Stimulated activated naive B cell treated with anti-CD40 and anti-IgM and Interleukin-4, amounts not matched to agents 10 μg/mL and 1 μg/mL and 100 μg/mL, for 72 hours (primary cell): ENCODE measurements around the gene DKK3.

Experiments used
- ATAC-seq, 2 donors: fragments of 150-1000 bp; cut with Tn5 transposase; replicated peaks; 2 replicates each; pipeline ENCODE4 v1.10.0; 2021; ENCODE audit warnings: moderate library complexity in 1 of 2
- DNase-seq: peaks from one replicate; pipeline ENCODE4 v3.0.0; 2021
- H3K27ac Mint-ChIP-seq: one replicate; pipeline ENCODE4 v1.8.0; 2022; ENCODE audit warnings: mild to moderate bottlenecking, mixed read lengths
- H3K27me3 Mint-ChIP-seq, 2 donors: one replicate each; pipeline ENCODE4 v1.8.0; 2022; ENCODE audit warnings: mixed read lengths in 2 of 2
- H3K36me3 Mint-ChIP-seq, 2 donors: one replicate each; pipeline ENCODE4 v1.8.0; 2022; ENCODE audit warnings: mixed read lengths in 2 of 2, mild to moderate bottlenecking in 1 of 2
- H3K4me1 Mint-ChIP-seq, 2 donors: one replicate each; pipeline ENCODE4 v1.8.0; 2022; ENCODE audit warnings: mixed read lengths in 2 of 2, mild to moderate bottlenecking in 1 of 2
- H3K4me3 Mint-ChIP-seq, 2 donors: one replicate each; pipeline ENCODE4 v1.8.0; 2022; ENCODE audit warnings: mild to moderate bottlenecking in 2 of 2, mixed read lengths in 2 of 2, moderate library complexity in 1 of 2
- H3K9me3 Mint-ChIP-seq, 2 donors: one replicate each; pipeline ENCODE4 v1.8.0; 2022; ENCODE audit warnings: mixed read lengths in 2 of 2, mild to moderate bottlenecking in 1 of 2

The DKK3 gene

GRCh38 chr11:12003336-12003735 is 5.1 kb downstream of the DKK3 start:
- H3K27me3 Mint-ChIP-seq: peaks cover 45 to 50% of the 10 kb centered on the region in 2 donors

GRCh38 chr11:12001186-12001585 is 7.2 kb downstream of the DKK3 start:
- DNase-seq: no peak
- no peak overlapping the region for H3K4me3 Mint-ChIP-seq
- H3K4me1 Mint-ChIP-seq: peaks cover 0 to 2% of the 10 kb centered on the region in 2 donors
- ATAC-seq: no peak
- H3K36me3 Mint-ChIP-seq: no peaks in the 10 kb centered on the region
- peaks cover 32 to 38% of the 10 kb centered on the region in 2 donors for H3K27me3 Mint-ChIP-seq
- no peak overlapping the region for H3K27ac Mint-ChIP-seq
- H3K9me3 Mint-ChIP-seq: no peaks in the 10 kb centered on the region

More at GRCh38 chr11:12003336-12003735, 5.1 kb downstream of the DKK3 start:
- DNase-seq: no peak
- Mint-ChIP-seq H3K9me3 (no peaks in the 10 kb centered on the region), H3K4me1 (peaks cover 2 to 6% of the 10 kb centered on the region in 2 donors), H3K27ac (no peak overlapping the region), H3K36me3 (no peaks in the 10 kb centered on the region), H3K4me3 (no peak overlapping the region)
- no peak for ATAC-seq

GRCh38 chr11:11998091-11998781 is 10.2 kb downstream of the DKK3 start:
- H3K4me1 Mint-ChIP-seq: peaks cover 0 to 2% of the 10 kb centered on the region in 2 donors
- no peak overlapping the region for H3K27ac Mint-ChIP-seq
- no peaks in the 10 kb centered on the region for H3K36me3 Mint-ChIP-seq
- H3K4me3 Mint-ChIP-seq: no peak overlapping the region
- DNase-seq: no peak
- peaks cover 17 to 20% of the 10 kb centered on the region in 2 donors for H3K27me3 Mint-ChIP-seq
- no peak for ATAC-seq
- no peaks in the 10 kb centered on the region for H3K9me3 Mint-ChIP-seq

GRCh38 chr11:11997049-11997322 is 11.4 kb downstream of the DKK3 start:
- no peak overlapping the region for H3K27ac Mint-ChIP-seq
- no peaks in the 10 kb centered on the region for H3K36me3 Mint-ChIP-seq
- no peaks in the 10 kb centered on the region for H3K9me3 Mint-ChIP-seq
- H3K4me3 Mint-ChIP-seq: no peak overlapping the region
- H3K4me1 Mint-ChIP-seq: peaks cover 0 to 2% of the 10 kb centered on the region in 2 donors
- DNase-seq: no peak
- ATAC-seq: no peak
- peaks cover 9 to 22% of the 10 kb centered on the region in 2 donors for H3K27me3 Mint-ChIP-seq

- no peaks in the 10 kb centered on the region for H3K36me3 Mint-ChIP-seq
- DNase-seq: no peak
- no peak for ATAC-seq
- H3K27ac Mint-ChIP-seq: no peak overlapping the region
- no peaks in the 10 kb centered on the region for H3K9me3 Mint-ChIP-seq
- no peak overlapping the region for H3K4me3 Mint-ChIP-seq
- peaks cover 12 to 22% of the 10 kb centered on the region in 2 donors for H3K27me3 Mint-ChIP-seq
- peaks cover 0 to 2% of the 10 kb centered on the region in 2 donors for H3K4me1 Mint-ChIP-seq
Measured at GRCh38 chr11:11996321-11997048, 11.9 kb downstream of the DKK3 start.

GRCh38 chr11:11995601-11996000 is 12.8 kb downstream of the DKK3 start:
- peaks cover 0 to 2% of the 10 kb centered on the region in 2 donors for H3K4me1 Mint-ChIP-seq
- no peak overlapping the region for H3K4me3 Mint-ChIP-seq
- H3K9me3 Mint-ChIP-seq: no peaks in the 10 kb centered on the region
- ATAC-seq (no peak), DNase-seq (no peak)
- H3K27me3 Mint-ChIP-seq: peaks cover 15 to 22% of the 10 kb centered on the region in 2 donors
- no peak overlapping the region for H3K27ac Mint-ChIP-seq
- no peaks in the 10 kb centered on the region for H3K36me3 Mint-ChIP-seq

- no peak overlapping the region for H3K27ac Mint-ChIP-seq
- DNase-seq: no peak
- H3K4me1 Mint-ChIP-seq: peaks cover 0 to 2% of the 10 kb centered on the region in 2 donors
- H3K9me3 Mint-ChIP-seq: no peaks in the 10 kb centered on the region
- H3K36me3 Mint-ChIP-seq: no peaks in the 10 kb centered on the region
- peaks cover 15 to 22% of the 10 kb centered on the region in 2 donors for H3K27me3 Mint-ChIP-seq
- ATAC-seq: no peak
- no peak overlapping the region for H3K4me3 Mint-ChIP-seq
Measured at GRCh38 chr11:11993839-11994238, 14.6 kb downstream of the DKK3 start.

- no peak for ATAC-seq
- Mint-ChIP-seq H3K27ac (no peak overlapping the region), H3K4me1 (no peaks in the 10 kb centered on the region), H3K36me3 (no peaks in the 10 kb centered on the region), H3K9me3 (no peaks in the 10 kb centered on the region), H3K27me3 (peaks cover 20% of the 10 kb centered on the region in 2 donors), H3K4me3 (no peak overlapping the region)
- no peak for DNase-seq
Measured at GRCh38 chr11:11992257-11993212, 15.9 kb downstream of the DKK3 start.

- DNase-seq (no peak), ATAC-seq (no peak)
- Mint-ChIP-seq H3K36me3 (no peaks in the 10 kb centered on the region), H3K9me3 (no peaks in the 10 kb centered on the region), H3K4me1 (no peaks in the 10 kb centered on the region), H3K27me3 (peaks cover 13 to 14% of the 10 kb centered on the region in 2 donors), H3K4me3 (no peak overlapping the region), H3K27ac (no peak overlapping the region)
Measured at GRCh38 chr11:11989774-11990744, 18.4 kb downstream of the DKK3 start.

GRCh38 chr11:11988681-11989261 is 19.7 kb downstream of the DKK3 start:
- Mint-ChIP-seq H3K27ac (no peak overlapping the region), H3K27me3 (peaks cover 6 to 13% of the 10 kb centered on the region in 2 donors), H3K4me1 (no peaks in the 10 kb centered on the region), H3K36me3 (no peaks in the 10 kb centered on the region), H3K4me3 (no peak overlapping the region), H3K9me3 (no peaks in the 10 kb centered on the region)
- ATAC-seq (no peak), DNase-seq (no peak)

- Mint-ChIP-seq H3K36me3 (no peaks in the 10 kb centered on the region), H3K4me3 (no peak overlapping the region), H3K4me1 (no peaks in the 10 kb centered on the region), H3K9me3 (no peaks in the 10 kb centered on the region), H3K27ac (no peak overlapping the region), H3K27me3 (peaks cover 6 to 13% of the 10 kb centered on the region in 2 donors)
- DNase-seq (no peak), ATAC-seq (no peak)
Measured at GRCh38 chr11:11988099-11988651, 20.3 kb downstream of the DKK3 start.

GRCh38 chr11:11987503-11988022 is 20.9 kb downstream of the DKK3 start:
- Mint-ChIP-seq H3K4me1 (no peaks in the 10 kb centered on the region), H3K9me3 (no peaks in the 10 kb centered on the region), H3K36me3 (no peaks in the 10 kb centered on the region), H3K27ac (no peak overlapping the region), H3K4me3 (no peak overlapping the region), H3K27me3 (peaks cover 5 to 13% of the 10 kb centered on the region in 2 donors)
- no peak for ATAC-seq
- no peak for DNase-seq
